MG63 (cell line): ENCODE measurements around the gene E2F8. TPM values are rescaled to one million over a fixed set of nuclear protein-coding genes. Genes with fewer than 3 reads are reported as not detected.
"Not testable (repeated sequence)": the region's sequence is repeated elsewhere in the genome, so short reads cannot be mapped to it uniquely, and the experiment has no call there.

Experiments
- DNase-seq: peaks from one replicate; pipeline ENCODE4 v3.0.0-alpha.2; 2020
- H3K27me3 ChIP-seq: fragments of 250-450 bp; sonication (Bioruptor Pico); 2 replicates; pipeline ENCODE4 v1.5.1; 2020; ENCODE audit warnings: mild to moderate bottlenecking, moderate library complexity
- H3K36me3 ChIP-seq: fragments of 250-450 bp; sonication (Bioruptor Pico); 2 replicates; pipeline ENCODE4 v1.5.1; 2020; ENCODE audit warnings: mild to moderate bottlenecking, moderate library complexity
- H3K4me3 ChIP-seq: fragments of 250-450 bp; sonication (Bioruptor Pico); 2 replicates; pipeline ENCODE4 v1.5.1; 2020; ENCODE audit warnings: mild to moderate bottlenecking, moderate library complexity
- H3K9me3 ChIP-seq: fragments of 250-450 bp; sonication (Bioruptor Pico); 2 replicates; pipeline ENCODE4 v1.5.1; 2020; ENCODE audit warnings: mild to moderate bottlenecking, moderate library complexity
- total RNA-seq: library from RNA; depleted of rRNA; stranded (reverse); fragments of >200 nt; shearing (Covaris generic); gene quantifications from 2 replicates; pipeline ENCODE4 v1.2.3, GENCODE V29; 2014; ENCODE audit warnings: low replicate concordance

Gene E2F8
- total RNA-seq, 1 experiment from 2014 or later, result 1.9 TPM

- no peak overlapping the region for H3K4me3 ChIP-seq
- H3K36me3 ChIP-seq, result no peaks in the 10 kb centered on the region
- H3K9me3 ChIP-seq, result no peaks in the 10 kb centered on the region
- peak; percentile 20 for DNase-seq
- no peaks in the 10 kb centered on the region for H3K27me3 ChIP-seq
Observed at GRCh38 chr11:19259487-19260345, 19.0 kb upstream of the E2F8 start.

GRCh38 chr11:19258641-19259230, 18.0 kb upstream of the E2F8 start:
- Histone ChIP-seq H3K4me3 (no peak overlapping the region), H3K27me3 (no peaks in the 10 kb centered on the region), H3K36me3 (no peaks in the 10 kb centered on the region), H3K9me3 (no peaks in the 10 kb centered on the region)
- DNase-seq, result no peak

GRCh38 chr11:19254441-19254840, 13.7 kb upstream of the E2F8 start:
- not testable (repeated sequence) for H3K4me3 ChIP-seq, H3K36me3 ChIP-seq, H3K9me3 ChIP-seq, DNase-seq, H3K27me3 ChIP-seq

GRCh38 chr11:19253817-19254216, 13.1 kb upstream of the E2F8 start:
- no peaks in the 10 kb centered on the region for H3K27me3 ChIP-seq
- H3K36me3 ChIP-seq, result no peaks in the 10 kb centered on the region
- no peak overlapping the region for H3K4me3 ChIP-seq
- DNase-seq, result no peak
- H3K9me3 ChIP-seq, result no peaks in the 10 kb centered on the region

- Histone ChIP-seq H3K9me3 (no peaks in the 10 kb centered on the region), H3K4me3 (no peak overlapping the region), H3K36me3 (no peaks in the 10 kb centered on the region), H3K27me3 (no peaks in the 10 kb centered on the region)
- DNase-seq, result no peak
Observed at GRCh38 chr11:19253153-19253745, 12.5 kb upstream of the E2F8 start.

GRCh38 chr11:19252394-19253152, 11.8 kb upstream of the E2F8 start:
- no peak overlapping the region for H3K4me3 ChIP-seq
- H3K27me3 ChIP-seq, result no peaks in the 10 kb centered on the region
- H3K9me3 ChIP-seq, result no peaks in the 10 kb centered on the region
- no peaks in the 10 kb centered on the region for H3K36me3 ChIP-seq
- no peak for DNase-seq

- DNase-seq, result no peak
- H3K4me3 ChIP-seq, result no peak overlapping the region
- H3K9me3 ChIP-seq, result no peaks in the 10 kb centered on the region
- H3K36me3 ChIP-seq, result no peaks in the 10 kb centered on the region
- H3K27me3 ChIP-seq, result no peaks in the 10 kb centered on the region
Observed at GRCh38 chr11:19251577-19251976, 10.8 kb upstream of the E2F8 start.

- H3K9me3 ChIP-seq, result no peaks in the 10 kb centered on the region
- H3K4me3 ChIP-seq, result no peak overlapping the region
- H3K36me3 ChIP-seq, result no peaks in the 10 kb centered on the region
- DNase-seq, result no peak
- no peaks in the 10 kb centered on the region for H3K27me3 ChIP-seq
Observed at GRCh38 chr11:19246816-19247215, 6.1 kb upstream of the E2F8 start.

- no peak for DNase-seq
- Histone ChIP-seq H3K9me3 (no peaks in the 10 kb centered on the region), H3K36me3 (no peaks in the 10 kb centered on the region), H3K27me3 (no peaks in the 10 kb centered on the region), H3K4me3 (no peak overlapping the region)
Observed at GRCh38 chr11:19245351-19245750, 4.6 kb upstream of the E2F8 start.

- H3K4me3 ChIP-seq, result no peak overlapping the region
- no peaks in the 10 kb centered on the region for H3K27me3 ChIP-seq
- no peaks in the 10 kb centered on the region for H3K36me3 ChIP-seq
- peak; percentile 20 for DNase-seq
- H3K9me3 ChIP-seq, result no peaks in the 10 kb centered on the region
Observed at GRCh38 chr11:19244621-19245020, 3.9 kb upstream of the E2F8 start.

GRCh38 chr11:19244084-19244483, 3.3 kb upstream of the E2F8 start:
- DNase-seq, result no peak
- no peaks in the 10 kb centered on the region for H3K36me3 ChIP-seq
- no peak overlapping the region for H3K4me3 ChIP-seq

GRCh38 chr11:19243613-19244012, 2.9 kb upstream of the E2F8 start:
- Histone ChIP-seq H3K9me3 (no peaks in the 10 kb centered on the region), H3K4me3 (no peak overlapping the region), H3K36me3 (no peaks in the 10 kb centered on the region), H3K27me3 (no peaks in the 10 kb centered on the region)
- no peak for DNase-seq

More at GRCh38 chr11:19244084-19244483, 3.3 kb upstream of the E2F8 start:
- Histone ChIP-seq H3K27me3 (no peaks in the 10 kb centered on the region), H3K9me3 (no peaks in the 10 kb centered on the region)

GRCh38 chr11:19243143-19243542, 2.4 kb upstream of the E2F8 start:
- Histone ChIP-seq H3K36me3 (peaks cover 2% of the 10 kb centered on the region; the same call in 1 of the 2 replicates), H3K27me3 (no peaks in the 10 kb centered on the region), H3K9me3 (no peaks in the 10 kb centered on the region), H3K4me3 (no peak overlapping the region)
- no peak for DNase-seq

- H3K27me3 ChIP-seq, result no peaks in the 10 kb centered on the region
- H3K4me3 ChIP-seq, result peak overlapping the region; percentile 82
- no peaks in the 10 kb centered on the region for H3K9me3 ChIP-seq
- peaks cover 8% of the 10 kb centered on the region for H3K36me3 ChIP-seq
- DNase-seq, result no peak
Observed at GRCh38 chr11:19242179-19242932, 1.6 kb upstream of the E2F8 start.

- Histone ChIP-seq H3K27me3 (no peaks in the 10 kb centered on the region), H3K9me3 (no peaks in the 10 kb centered on the region), H3K36me3 (peaks cover 17% of the 10 kb centered on the region), H3K4me3 (peak overlapping the region; percentile 82)
- peak; percentile 64 for DNase-seq
Observed at GRCh38 chr11:19241260-19242178, 774 bp upstream of the E2F8 start.
